ENCODE data around the gene ROBO2.

The ROBO2 gene

DNA sequence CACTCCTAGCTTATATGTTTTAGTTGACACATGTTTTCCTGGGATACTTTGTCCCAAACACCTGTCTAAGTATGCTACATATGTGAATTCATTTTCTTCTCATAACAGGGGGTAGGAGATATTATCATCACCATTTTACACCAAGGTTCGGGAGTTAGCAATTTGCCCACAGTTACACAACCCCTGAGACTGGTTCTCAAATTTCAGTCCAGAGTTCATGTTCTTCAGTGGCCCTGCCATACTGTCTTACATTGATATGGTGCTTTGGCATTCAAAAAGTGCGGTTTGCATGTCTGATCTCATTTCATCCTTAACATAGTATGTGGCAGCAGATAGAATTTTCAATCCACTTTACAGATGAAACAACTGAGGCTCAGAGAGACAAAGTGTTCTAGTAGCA, 38.4 kb downstream of the ROBO2 start:
- TF ChIP-seq, protein P1, sequence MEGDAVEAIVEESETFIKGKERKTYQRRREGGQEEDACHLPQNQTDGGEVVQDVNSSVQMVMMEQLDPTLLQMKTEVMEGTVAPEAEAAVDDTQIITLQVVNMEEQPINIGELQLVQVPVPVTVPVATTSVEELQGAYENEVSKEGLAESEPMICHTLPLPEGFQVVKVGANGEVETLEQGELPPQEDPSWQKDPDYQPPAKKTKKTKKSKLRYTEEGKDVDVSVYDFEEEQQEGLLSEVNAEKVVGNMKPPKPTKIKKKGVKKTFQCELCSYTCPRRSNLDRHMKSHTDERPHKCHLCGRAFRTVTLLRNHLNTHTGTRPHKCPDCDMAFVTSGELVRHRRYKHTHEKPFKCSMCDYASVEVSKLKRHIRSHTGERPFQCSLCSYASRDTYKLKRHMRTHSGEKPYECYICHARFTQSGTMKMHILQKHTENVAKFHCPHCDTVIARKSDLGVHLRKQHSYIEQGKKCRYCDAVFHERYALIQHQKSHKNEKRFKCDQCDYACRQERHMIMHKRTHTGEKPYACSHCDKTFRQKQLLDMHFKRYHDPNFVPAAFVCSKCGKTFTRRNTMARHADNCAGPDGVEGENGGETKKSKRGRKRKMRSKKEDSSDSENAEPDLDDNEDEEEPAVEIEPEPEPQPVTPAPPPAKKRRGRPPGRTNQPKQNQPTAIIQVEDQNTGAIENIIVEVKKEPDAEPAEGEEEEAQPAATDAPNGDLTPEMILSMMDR (conservative IDR thresholded peaks at IDR 0.05; ENCODE audit: low read depth, low read length), result no peak
- H3K27me3 ChIP-seq (ENCODE audit: insufficient read depth, low read depth), result no peaks in the 10 kb centered on the region
- no peaks in the 10 kb centered on the region for H3K36me3 ChIP-seq (ENCODE audit: insufficient read depth)
- no peak overlapping the region for H2AFZ ChIP-seq (ENCODE audit: low read depth)
- H4K20me1 ChIP-seq (ENCODE audit: insufficient read depth), result no peaks in the 10 kb centered on the region
- H3K79me2 ChIP-seq (ENCODE audit: insufficient read depth, low read depth), result no peaks in the 10 kb centered on the region
- H3K9ac ChIP-seq, result no peak overlapping the region
- H3K4me3 ChIP-seq (IDR thresholded peaks at IDR 0.05; ENCODE audit: insufficient read depth, low read depth, low read length), result no peak overlapping the region
- H3K4me1 ChIP-seq (ENCODE audit: low read depth, poor library complexity, severe bottlenecking), result no peaks in the 10 kb centered on the region
- H3K4me2 ChIP-seq, result no peak overlapping the region
- no peak overlapping the region for H3K27ac ChIP-seq

DNA sequence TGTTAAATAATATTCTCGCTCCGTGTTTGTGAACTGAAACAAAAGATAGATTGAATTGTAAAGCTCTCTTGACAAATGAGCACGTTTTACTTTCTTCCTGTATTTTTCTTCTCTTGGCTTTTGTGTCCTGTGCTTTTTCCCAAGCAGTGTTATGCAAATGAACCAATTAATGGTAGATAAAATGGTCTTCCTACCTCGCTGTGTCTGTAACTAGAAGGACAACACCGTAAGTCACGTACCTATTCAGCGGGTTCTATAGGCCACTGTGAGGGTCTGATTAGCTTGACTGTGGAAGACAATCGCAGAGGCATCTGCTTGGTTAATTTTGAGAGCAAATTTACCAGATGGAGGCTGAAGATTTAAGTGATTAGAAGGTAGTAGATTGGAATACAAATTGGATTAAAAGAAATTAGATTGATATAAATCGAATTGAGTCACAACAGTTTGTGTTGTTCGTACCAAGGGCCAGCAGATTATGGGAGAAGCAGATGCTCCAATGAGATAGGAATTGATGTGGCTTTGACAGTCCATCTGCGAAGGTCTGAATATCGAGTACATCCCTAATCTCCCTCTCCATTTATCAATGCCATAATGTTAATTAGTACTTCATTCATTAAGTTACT, 40.2 kb downstream of the ROBO2 start:
- H3K9ac ChIP-seq, result no peak overlapping the region
- no peak overlapping the region for H3K4me3 ChIP-seq (IDR thresholded peaks at IDR 0.05; ENCODE audit: insufficient read depth, low read depth, low read length)

DNA sequence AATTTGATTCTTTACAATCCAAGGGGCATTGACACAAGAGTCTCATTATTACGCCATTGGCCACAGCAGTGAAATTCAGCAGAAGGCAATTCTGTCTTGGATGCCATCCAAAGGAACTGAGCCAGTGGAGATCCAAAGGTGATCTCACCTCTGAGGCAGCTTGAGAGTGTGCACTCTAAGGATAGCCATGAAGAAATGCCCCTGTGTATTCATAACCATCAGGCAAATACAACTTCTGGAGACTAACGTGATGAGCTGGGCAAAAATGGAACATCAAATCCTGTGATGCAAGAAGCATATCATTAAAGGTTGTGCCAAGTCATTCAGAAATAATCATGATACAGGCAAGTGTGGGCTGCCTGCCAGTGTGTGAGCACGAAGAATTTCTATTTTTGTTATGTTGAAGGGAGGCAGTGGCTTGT, 41.4 kb downstream of the ROBO2 start:
- no peaks in the 10 kb centered on the region for H3K36me3 ChIP-seq (ENCODE audit: insufficient read depth)
- no peak overlapping the region for H2AFZ ChIP-seq (ENCODE audit: low read depth)
- no peaks in the 10 kb centered on the region for H4K20me1 ChIP-seq (ENCODE audit: insufficient read depth)
- H3K4me2 ChIP-seq, result no peak overlapping the region
- H3K9ac ChIP-seq, result no peak overlapping the region
- TF ChIP-seq, protein P1 (conservative IDR thresholded peaks at IDR 0.05; ENCODE audit: low read depth, low read length), result no peak
- H3K27me3 ChIP-seq (ENCODE audit: insufficient read depth, low read depth), result no peaks in the 10 kb centered on the region
- H3K4me3 ChIP-seq (IDR thresholded peaks at IDR 0.05; ENCODE audit: insufficient read depth, low read depth, low read length), result no peak overlapping the region
- no peak overlapping the region for H3K27ac ChIP-seq
- H3K4me1 ChIP-seq (ENCODE audit: low read depth, poor library complexity, severe bottlenecking), result no peaks in the 10 kb centered on the region
- H3K79me2 ChIP-seq (ENCODE audit: insufficient read depth, low read depth), result no peaks in the 10 kb centered on the region

More for the DNA sequence above, 40.2 kb downstream of the ROBO2 start:
- Histone ChIP-seq H3K4me2 (no peak overlapping the region), H3K79me2 (ENCODE audit: insufficient read depth, low read depth) (no peaks in the 10 kb centered on the region), H4K20me1 (ENCODE audit: insufficient read depth) (no peaks in the 10 kb centered on the region), H3K4me1 (ENCODE audit: low read depth, poor library complexity, severe bottlenecking) (no peaks in the 10 kb centered on the region), H2AFZ (ENCODE audit: low read depth) (no peak overlapping the region), H3K27me3 (ENCODE audit: insufficient read depth, low read depth) (no peaks in the 10 kb centered on the region), H3K36me3 (ENCODE audit: insufficient read depth) (no peaks in the 10 kb centered on the region), H3K27ac (no peak overlapping the region)
- TF ChIP-seq, protein P1 (conservative IDR thresholded peaks at IDR 0.05; ENCODE audit: low read depth, low read length), result no peak

DNA sequence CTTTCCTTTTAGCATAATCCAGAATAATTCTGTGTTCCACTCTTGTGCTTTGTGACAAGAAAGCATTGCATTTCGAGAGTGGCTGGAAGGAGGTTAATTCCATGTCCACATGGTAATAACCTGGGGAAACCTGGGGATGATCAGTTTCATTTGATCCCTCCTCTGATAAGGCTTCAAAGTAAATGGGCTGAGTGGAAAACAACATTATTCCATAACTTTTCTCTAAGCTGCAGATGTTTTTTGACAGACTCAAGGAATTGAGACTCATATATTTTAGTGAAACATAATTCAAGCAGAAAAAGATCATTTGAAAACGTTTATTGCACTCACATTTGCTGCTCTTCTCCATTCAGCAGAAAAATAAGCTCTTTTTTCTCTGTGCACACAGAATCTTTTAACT, 44.6 kb downstream of the ROBO2 start:
- TF ChIP-seq, protein P1 (conservative IDR thresholded peaks at IDR 0.05; ENCODE audit: low read depth, low read length), result no peak
- H3K27ac ChIP-seq, result no peak overlapping the region
- no peaks in the 10 kb centered on the region for H3K4me1 ChIP-seq (ENCODE audit: low read depth, poor library complexity, severe bottlenecking)
- H4K20me1 ChIP-seq (ENCODE audit: insufficient read depth), result no peaks in the 10 kb centered on the region
- H3K4me3 ChIP-seq (IDR thresholded peaks at IDR 0.05; ENCODE audit: insufficient read depth, low read depth, low read length), result no peak overlapping the region
- H3K79me2 ChIP-seq (ENCODE audit: insufficient read depth, low read depth), result no peaks in the 10 kb centered on the region
- no peak overlapping the region for H2AFZ ChIP-seq (ENCODE audit: low read depth)
- no peak overlapping the region for H3K4me2 ChIP-seq
- H3K36me3 ChIP-seq (ENCODE audit: insufficient read depth), result no peaks in the 10 kb centered on the region
- H3K27me3 ChIP-seq (ENCODE audit: insufficient read depth, low read depth), result no peaks in the 10 kb centered on the region
- no peak overlapping the region for H3K9ac ChIP-seq
